Measurements from ENCODE around the gene UGT2B15. TPM values are rescaled to one million over a fixed set of nuclear protein-coding genes. Genes with fewer than 3 reads are reported as not detected.
"Not testable (repeated sequence)": the region's sequence is repeated elsewhere in the genome, so short reads cannot be mapped to it uniquely, and the experiment has no call there.

Gene UGT2B15
- total RNA-seq, 4 donors from 2014 or later = 0.32 TPM; not detected in 3

DNA sequence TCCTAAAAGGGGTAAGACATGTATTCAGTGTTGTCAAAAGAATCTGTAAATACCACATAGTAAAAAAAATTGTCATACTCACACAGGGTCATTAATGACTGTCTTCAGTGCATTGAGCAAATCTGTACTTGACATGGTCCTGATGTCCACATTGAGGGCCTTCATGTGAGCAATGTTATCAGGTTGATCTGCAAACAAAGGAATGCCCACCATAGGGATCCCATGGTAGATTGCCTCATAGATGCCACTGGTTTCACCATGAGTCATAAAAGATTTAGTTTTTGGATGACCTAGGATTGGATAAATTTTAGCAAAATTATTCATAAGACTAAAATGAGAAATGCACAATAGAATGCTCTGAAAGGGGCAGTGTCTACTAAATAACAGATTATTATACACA, 38.1 kb upstream of the UGT2B15 start:
- no peaks in the 10 kb centered on the region for H3K27me3 ChIP-seq
- no peak overlapping the region for H3K4me3 ChIP-seq
- H3K36me3 ChIP-seq = no peaks in the 10 kb centered on the region
- H3K9me3 ChIP-seq = no peaks in the 10 kb centered on the region
- no peak for DNase-seq (ENCODE audit: low spot score in 2 of 2)
- H3K27ac ChIP-seq = no peak overlapping the region
- H3K4me1 ChIP-seq = no peaks in the 10 kb centered on the region
- no peak for TF ChIP-seq POLR2A (IDR thresholded peaks at IDR 0.05)
- no peak for TF ChIP-seq EP300 (IDR thresholded peaks at IDR 0.05)
- TF ChIP-seq, protein P1, sequence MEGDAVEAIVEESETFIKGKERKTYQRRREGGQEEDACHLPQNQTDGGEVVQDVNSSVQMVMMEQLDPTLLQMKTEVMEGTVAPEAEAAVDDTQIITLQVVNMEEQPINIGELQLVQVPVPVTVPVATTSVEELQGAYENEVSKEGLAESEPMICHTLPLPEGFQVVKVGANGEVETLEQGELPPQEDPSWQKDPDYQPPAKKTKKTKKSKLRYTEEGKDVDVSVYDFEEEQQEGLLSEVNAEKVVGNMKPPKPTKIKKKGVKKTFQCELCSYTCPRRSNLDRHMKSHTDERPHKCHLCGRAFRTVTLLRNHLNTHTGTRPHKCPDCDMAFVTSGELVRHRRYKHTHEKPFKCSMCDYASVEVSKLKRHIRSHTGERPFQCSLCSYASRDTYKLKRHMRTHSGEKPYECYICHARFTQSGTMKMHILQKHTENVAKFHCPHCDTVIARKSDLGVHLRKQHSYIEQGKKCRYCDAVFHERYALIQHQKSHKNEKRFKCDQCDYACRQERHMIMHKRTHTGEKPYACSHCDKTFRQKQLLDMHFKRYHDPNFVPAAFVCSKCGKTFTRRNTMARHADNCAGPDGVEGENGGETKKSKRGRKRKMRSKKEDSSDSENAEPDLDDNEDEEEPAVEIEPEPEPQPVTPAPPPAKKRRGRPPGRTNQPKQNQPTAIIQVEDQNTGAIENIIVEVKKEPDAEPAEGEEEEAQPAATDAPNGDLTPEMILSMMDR (IDR thresholded peaks at IDR 0.05) = no peak
- no peak for TF ChIP-seq POLR2AphosphoS5 (IDR thresholded peaks at IDR 0.05)

DNA sequence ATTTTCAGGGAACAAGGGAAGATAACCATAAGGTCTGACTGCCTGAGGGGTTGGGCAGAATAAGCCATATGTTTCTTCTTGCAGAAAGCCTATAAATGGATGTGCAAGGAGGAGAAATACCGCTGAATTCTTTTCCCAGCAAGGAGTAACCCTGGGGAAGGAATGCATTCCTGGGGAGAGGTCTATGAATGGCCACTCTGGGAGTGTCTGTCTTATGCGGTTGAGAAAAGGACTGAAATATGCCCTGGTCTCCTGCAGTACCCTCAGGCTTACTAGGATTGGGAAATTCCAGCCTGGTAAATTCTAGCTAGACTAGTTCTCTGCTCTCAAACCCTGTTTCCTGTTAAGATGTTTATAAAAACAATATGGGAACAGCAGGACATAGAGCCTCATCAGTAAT, 32.7 kb upstream of the UGT2B15 start:
- not testable (repeated sequence) for H3K27me3 ChIP-seq; H3K27ac ChIP-seq; H3K4me1 ChIP-seq; H3K9me3 ChIP-seq; H3K4me3 ChIP-seq; DNase-seq (ENCODE audit: low spot score in 2 of 2); H3K36me3 ChIP-seq
- 55% methylated on average over 2 of the region's 2 CpGs for WGBS

DNA sequence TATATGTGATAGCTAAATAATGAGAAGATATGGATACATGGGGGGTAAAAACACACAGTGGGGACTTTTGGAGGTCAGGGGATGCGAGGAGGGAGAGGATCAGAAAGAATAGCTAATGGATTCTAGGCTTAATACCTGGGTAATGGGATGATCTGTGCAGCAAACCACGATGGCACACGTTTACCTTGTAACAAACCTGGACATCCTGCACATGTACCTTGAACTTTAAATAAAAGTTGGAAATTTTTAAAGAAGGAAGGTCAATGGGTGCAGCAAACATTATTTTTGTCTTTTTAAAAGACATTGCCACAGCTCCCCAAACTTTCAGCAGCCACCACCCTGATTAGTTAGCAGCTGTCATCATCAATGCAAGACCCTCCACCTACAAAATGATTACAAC, 29.7 kb upstream of the UGT2B15 start:
- H3K36me3 ChIP-seq = no peaks in the 10 kb centered on the region
- DNase-seq (ENCODE audit: low spot score in 2 of 2) = no peak
- no peak for TF ChIP-seq POLR2AphosphoS5 (IDR thresholded peaks at IDR 0.05)
- TF ChIP-seq, protein P1 (IDR thresholded peaks at IDR 0.05) = no peak
- TF ChIP-seq EP300 (IDR thresholded peaks at IDR 0.05) = no peak
- TF ChIP-seq POLR2A (IDR thresholded peaks at IDR 0.05) = no peak
- H3K4me3 ChIP-seq = no peak overlapping the region
- H3K27ac ChIP-seq = no peak overlapping the region
- no peaks in the 10 kb centered on the region for H3K9me3 ChIP-seq
- H3K4me1 ChIP-seq = no peaks in the 10 kb centered on the region
- no peaks in the 10 kb centered on the region for H3K27me3 ChIP-seq
- 68% methylated on average over 3 of the region's 3 CpGs for WGBS

DNA sequence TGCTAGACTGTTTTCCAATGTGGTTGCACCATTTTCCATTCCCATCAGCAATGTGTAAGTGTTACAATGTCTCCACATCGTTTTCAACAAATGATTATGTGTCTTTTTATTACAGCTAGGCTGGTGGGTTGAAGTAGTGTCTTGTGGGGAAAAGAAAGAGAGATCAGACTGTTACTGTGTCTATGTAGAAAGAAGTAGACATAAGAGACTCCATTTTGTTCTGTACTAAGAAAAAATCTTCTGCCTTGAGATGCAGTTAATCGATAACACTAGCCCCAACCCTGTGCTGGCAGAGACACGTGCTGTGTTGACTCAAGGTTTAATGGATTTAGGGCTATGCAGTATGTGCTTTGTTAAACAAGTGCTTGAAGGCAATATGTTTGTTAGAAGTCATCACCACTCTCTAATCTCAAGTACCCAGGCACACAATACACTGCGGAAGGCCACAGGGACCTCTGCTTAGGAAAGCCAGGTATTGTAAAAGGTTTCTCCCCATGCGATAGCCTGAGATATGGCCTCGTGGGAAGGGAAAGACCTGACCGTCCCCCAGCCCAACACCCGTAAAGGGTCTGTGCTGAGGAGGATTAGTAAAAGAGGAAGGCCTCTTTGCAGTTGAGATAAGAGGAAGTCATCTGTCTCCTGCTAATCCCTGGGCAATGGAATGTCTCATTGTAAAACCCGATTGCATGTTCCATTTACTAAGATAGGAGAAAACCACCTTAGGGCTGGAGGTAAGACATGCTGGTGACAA, 23.0 kb upstream of the UGT2B15 start:
- no peaks in the 10 kb centered on the region for H3K27me3 ChIP-seq
- 80% methylated on average over 9 of the region's 9 CpGs for WGBS
- H3K36me3 ChIP-seq = no peaks in the 10 kb centered on the region
- no peak overlapping the region for H3K4me3 ChIP-seq
- H3K27ac ChIP-seq = no peak overlapping the region
- H3K4me1 ChIP-seq = no peaks in the 10 kb centered on the region
- TF ChIP-seq POLR2AphosphoS5 (IDR thresholded peaks at IDR 0.05) = no peak
- no peak for TF ChIP-seq POLR2A (IDR thresholded peaks at IDR 0.05)
- TF ChIP-seq, protein P1 (IDR thresholded peaks at IDR 0.05) = no peak
- TF ChIP-seq EP300 (IDR thresholded peaks at IDR 0.05) = no peak
- no peaks in the 10 kb centered on the region for H3K9me3 ChIP-seq
- no peak for DNase-seq (ENCODE audit: low spot score in 2 of 2)

DNA sequence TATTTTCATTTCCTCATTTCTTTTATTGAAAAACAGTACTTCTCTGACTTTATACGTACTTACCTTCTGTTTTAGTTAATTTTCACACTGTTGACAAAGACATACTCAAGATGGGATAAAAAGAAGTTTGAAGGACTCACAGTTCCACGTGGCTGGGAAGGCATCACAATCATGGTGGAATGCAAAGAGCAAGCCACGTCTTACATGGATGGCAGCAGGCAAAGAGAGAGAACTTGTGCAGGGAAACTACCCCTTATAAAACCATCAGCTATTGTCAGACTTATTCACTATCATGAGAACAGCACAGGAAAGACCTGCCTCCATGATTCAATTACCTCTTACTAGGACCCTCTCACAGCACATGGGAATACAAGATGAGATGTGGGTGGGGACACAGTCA, 20.7 kb upstream of the UGT2B15 start:
- no peaks in the 10 kb centered on the region for H3K36me3 ChIP-seq
- H3K4me3 ChIP-seq = no peak overlapping the region
- WGBS = 71% methylated on average over 3 of the region's 3 CpGs
- H3K27ac ChIP-seq = no peak overlapping the region
- DNase-seq (ENCODE audit: low spot score in 2 of 2) = no peak
- H3K9me3 ChIP-seq = no peaks in the 10 kb centered on the region
- no peaks in the 10 kb centered on the region for H3K4me1 ChIP-seq
- TF ChIP-seq, protein P1 (IDR thresholded peaks at IDR 0.05) = no peak
- TF ChIP-seq EP300 (IDR thresholded peaks at IDR 0.05) (no peak), POLR2AphosphoS5 (IDR thresholded peaks at IDR 0.05) (no peak), POLR2A (IDR thresholded peaks at IDR 0.05) (no peak)
- no peaks in the 10 kb centered on the region for H3K27me3 ChIP-seq

DNA sequence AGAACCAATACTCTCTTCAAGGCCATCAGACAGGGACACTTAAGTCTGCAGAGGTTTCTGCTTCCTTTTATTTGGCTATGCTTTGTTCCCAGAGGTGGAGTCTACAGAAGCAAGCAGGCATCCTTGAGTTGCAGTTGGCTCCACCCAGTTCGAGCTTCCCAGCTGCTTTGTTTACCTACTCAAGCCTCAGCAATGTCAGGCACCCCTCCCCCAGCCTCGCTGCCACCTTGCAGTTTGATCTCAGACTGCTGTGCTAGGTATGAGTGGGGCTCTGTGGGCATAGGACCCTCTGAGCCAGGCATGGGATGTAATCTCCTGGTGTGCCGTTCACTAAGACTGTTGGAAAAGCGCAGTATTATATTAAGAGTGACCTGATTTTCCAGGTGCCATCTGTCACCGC, 12.6 kb upstream of the UGT2B15 start:
- no peaks in the 10 kb centered on the region for H3K4me1 ChIP-seq
- H3K27me3 ChIP-seq = no peaks in the 10 kb centered on the region
- H3K9me3 ChIP-seq = no peaks in the 10 kb centered on the region
- H3K4me3 ChIP-seq = no peak overlapping the region
- no peak for DNase-seq (ENCODE audit: low spot score in 2 of 2)
- TF ChIP-seq EP300 (IDR thresholded peaks at IDR 0.05) (no peak), POLR2A (IDR thresholded peaks at IDR 0.05) (no peak), POLR2AphosphoS5 (IDR thresholded peaks at IDR 0.05) (no peak)
- TF ChIP-seq, protein P1 (IDR thresholded peaks at IDR 0.05) = no peak
- no peaks in the 10 kb centered on the region for H3K36me3 ChIP-seq
- H3K27ac ChIP-seq = no peak overlapping the region
- 84% methylated on average over 5 of the region's 5 CpGs for WGBS

DNA sequence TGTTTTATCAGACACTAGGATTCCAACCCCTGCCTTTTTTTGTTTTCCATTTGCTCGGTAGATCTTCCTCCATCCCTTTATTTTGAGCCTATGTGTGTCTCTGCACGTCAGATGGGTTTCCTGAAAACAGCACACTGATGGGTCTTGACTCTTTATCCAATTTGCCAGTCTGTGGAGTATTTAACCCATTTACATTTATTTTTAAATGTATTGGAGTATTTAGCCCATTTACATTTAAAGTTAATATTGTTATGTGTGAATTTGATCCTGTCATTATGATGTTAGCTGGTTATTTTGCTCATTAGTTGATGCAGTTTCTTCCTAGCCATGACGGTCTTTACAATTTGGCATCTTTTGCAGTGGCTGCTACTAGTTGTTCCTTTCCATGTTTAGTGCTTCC, 10.8 kb upstream of the UGT2B15 start:
- not testable (repeated sequence) for H3K4me3 ChIP-seq; H3K9me3 ChIP-seq; H3K27ac ChIP-seq; H3K36me3 ChIP-seq; H3K4me1 ChIP-seq; DNase-seq (ENCODE audit: low spot score in 2 of 2); H3K27me3 ChIP-seq
- WGBS = 86% methylated on average over 3 of the region's 3 CpGs
